ENCODE data around the gene THOC1. TPM values are rescaled to one million over a fixed set of nuclear protein-coding genes. Genes with fewer than 3 reads are reported as not detected.
A peak's percentile ranks its signal among the peaks of the same experiment; 100 is the strongest.

Gene THOC1
- total RNA-seq, 1 experiment from 2014 or later: 33.3 TPM

GRCh38 chr18:289026-289425, 21.2 kb upstream of the THOC1 start:
- intact Hi-C loops (cut with micrococcal nuclease; ENCODE audit: unreplicated experiment): no loop called here

GRCh38 chr18:286515-287310, 18.9 kb upstream of the THOC1 start:
- Histone ChIP-seq H3K4me1 (ENCODE audit: control insufficient read depth, insufficient read depth, low read length) (no peaks in the 10 kb centered on the region), H3K4me3 (ENCODE audit: low read depth in 2 of 2, low read length in 2 of 2) (no peak overlapping the region), H3K27ac (ENCODE audit: low read length) (no peak overlapping the region), H3K27me3 (ENCODE audit: control insufficient read depth, insufficient read depth, low read length) (peaks cover 10% of the 10 kb centered on the region), H3K9me3 (ENCODE audit: control insufficient read depth, insufficient read depth, low read depth, low read length) (no peaks in the 10 kb centered on the region), H3K36me3 (ENCODE audit: control insufficient read depth, insufficient read depth, low read length) (no peaks in the 10 kb centered on the region)
- intact Hi-C loops (cut with micrococcal nuclease; ENCODE audit: unreplicated experiment) (loop anchor here (2.0 kb wide), 1 partner anchor 330 kb away; no protein-coding TSS in a partner anchor), in situ Hi-C loops (cut with HindIII; ENCODE audit: low pct_unique_long_range_greater_than_20kb, low sequenced_read_pairs) (no loop called here)
- DNase-seq (ENCODE audit: low read depth, low spot score) (no peak), ATAC-seq (peak; percentile 53; the same call in 1 of the 2 replicates)
- BruUV-seq (replicated peaks): no TSS peak
- CTCF ChIA-PET: no interaction called here
- TF ChIP-seq SIN3A (IDR thresholded peaks at IDR 0.05; ENCODE audit: borderline replicate concordance, insufficient read depth, low read depth, low read length) (no peak), CTCF (IDR thresholded peaks at IDR 0.05) (peak; percentile 71; the same call in 1 of the 2 replicates)
- POLR2A ChIA-PET: no interaction called here

More at GRCh38 chr18:289026-289425, 21.2 kb upstream of the THOC1 start:
- no peak for ATAC-seq
- DNase-seq (ENCODE audit: low read depth, low spot score): no peak
- Histone ChIP-seq H3K9me3 (ENCODE audit: control insufficient read depth, insufficient read depth, low read depth, low read length) (no peaks in the 10 kb centered on the region), H3K27me3 (ENCODE audit: control insufficient read depth, insufficient read depth, low read length) (peaks cover 15% of the 10 kb centered on the region), H3K4me1 (ENCODE audit: control insufficient read depth, insufficient read depth, low read length) (no peaks in the 10 kb centered on the region), H3K4me3 (ENCODE audit: low read depth in 2 of 2, low read length in 2 of 2) (no peak overlapping the region), H3K36me3 (ENCODE audit: control insufficient read depth, insufficient read depth, low read length) (no peaks in the 10 kb centered on the region), H3K27ac (ENCODE audit: low read length) (no peak overlapping the region)
- POLR2A ChIA-PET: no interaction called here
- CTCF ChIA-PET: no interaction called here
- TF ChIP-seq POLR2AphosphoS5 (IDR thresholded peaks at IDR 0.05; ENCODE audit: low read depth, low read length) (no peak), CTCF (IDR thresholded peaks at IDR 0.05) (no peak), TCF7L2 (IDR thresholded peaks at IDR 0.05; ENCODE audit: low read depth, low read length) (no peak), SIN3A (IDR thresholded peaks at IDR 0.05; ENCODE audit: borderline replicate concordance, insufficient read depth, low read depth, low read length) (no peak), REST (IDR thresholded peaks at IDR 0.05; ENCODE audit: insufficient read depth in 1 of 2, low read depth in 2 of 2, low read length in 1 of 2) (no peak)
- in situ Hi-C loops (cut with HindIII; ENCODE audit: low pct_unique_long_range_greater_than_20kb, low sequenced_read_pairs): no loop called here
- no TSS peak for BruUV-seq (replicated peaks)

Data from Panc1 (cell line).